UCSD-AML1 (cell line): ENCODE results near the gene PRKD2.

ENCODE experiments used
- DNase-seq: peaks from one replicate; lab custom pipeline; 2025; ENCODE audit not compliant: unreplicated experiment; lab: John Stamatoyannopoulos, UW

Gene PRKD2

GRCh38 chr19:46665072-46665471 is 51.8 kb downstream of the PRKD2 start:
- no peak for DNase-seq

- DNase-seq: peak; percentile 78
Measured at GRCh38 chr19:46661735-46662592, 55.0 kb downstream of the PRKD2 start.

GRCh38 chr19:46661020-46661731 is 55.7 kb downstream of the PRKD2 start, which contains the start of gene DACT3:
Gene DACT3 (minus strand): TSS chr19:46661182. CDS start chr19:46661064, 118 bp downstream.
- DNase-seq: peak; percentile 100

- DNase-seq: no peak
Measured at GRCh38 chr19:46660551-46661019, 56.3 kb downstream of the PRKD2 start.

GRCh38 chr19:46660008-46660517 is 56.9 kb downstream of the PRKD2 start:
- DNase-seq: no peak

GRCh38 chr19:46659151-46660007 is 57.5 kb downstream of the PRKD2 start:
- DNase-seq: peak; percentile 33

- DNase-seq: no peak
Measured at GRCh38 chr19:46656541-46656940, 60.4 kb downstream of the PRKD2 start.

GRCh38 chr19:46654621-46655152 is 62.2 kb downstream of the PRKD2 start:
- DNase-seq: no peak

GRCh38 chr19:46650445-46650844 is 66.5 kb downstream of the PRKD2 start:
- DNase-seq: no peak

GRCh38 chr19:46648961-46649960 is 67.7 kb downstream of the PRKD2 start:
- no peak for DNase-seq

- no peak for DNase-seq
Measured at GRCh38 chr19:46648060-46648960, 68.6 kb downstream of the PRKD2 start.

GRCh38 chr19:46646402-46646801 is 70.5 kb downstream of the PRKD2 start:
- no peak for DNase-seq

- no peak for DNase-seq
Measured at GRCh38 chr19:46644720-46645119, 72.2 kb downstream of the PRKD2 start.

GRCh38 chr19:46640656-46641055 is 76.3 kb downstream of the PRKD2 start:
- DNase-seq: no peak

GRCh38 chr19:46639358-46640182 is 77.3 kb downstream of the PRKD2 start:
- peak; percentile 50 for DNase-seq

GRCh38 chr19:46637224-46637623 is 79.7 kb downstream of the PRKD2 start:
- DNase-seq: no peak

- DNase-seq: no peak
Measured at GRCh38 chr19:46635920-46636761, 80.8 kb downstream of the PRKD2 start, which contains the start of gene GNG8. Gene GNG8 (minus strand): TSS chr19:46636202. CDS start chr19:46634682, 1,520 bp downstream.
